Activated naive CD8-positive, alpha-beta T cell (primary cell): ENCODE results near the gene SCRN3.
A peak's percentile ranks its signal among the peaks of the same experiment; 100 is the strongest.

Source experiments
- H3K27ac Mint-ChIP-seq: one replicate; pipeline ENCODE4 v1.8.0; 2021; ENCODE audit warnings: mixed read lengths
- H3K27me3 Mint-ChIP-seq: one replicate; pipeline ENCODE4 v1.8.0; 2021; ENCODE audit warnings: mixed read lengths
- H3K36me3 Mint-ChIP-seq: one replicate; pipeline ENCODE4 v1.8.0; 2021; ENCODE audit warnings: mixed read lengths
- H3K4me1 Mint-ChIP-seq: one replicate; pipeline ENCODE4 v1.8.0; 2021; ENCODE audit warnings: low read depth, mixed read lengths
- H3K4me3 Mint-ChIP-seq: one replicate; pipeline ENCODE4 v1.8.0; 2021; ENCODE audit warnings: mild to moderate bottlenecking, mixed read lengths
- H3K9me3 Mint-ChIP-seq: one replicate; pipeline ENCODE4 v1.8.0; 2021; ENCODE audit warnings: low read depth, mixed read lengths

SCRN3 gene

GRCh38 chr2:174439950-174440349 is 44.4 kb downstream of the SCRN3 start:
- no peaks in the 10 kb centered on the region for H3K27me3 Mint-ChIP-seq

GRCh38 chr2:174442546-174443510 is 47.3 kb downstream of the SCRN3 start:
- H3K4me1 Mint-ChIP-seq: no peaks in the 10 kb centered on the region
- peaks cover 7% of the 10 kb centered on the region for H3K36me3 Mint-ChIP-seq
- peak overlapping the region; percentile 28 for H3K27ac Mint-ChIP-seq
- no peaks in the 10 kb centered on the region for H3K9me3 Mint-ChIP-seq
- H3K4me3 Mint-ChIP-seq: no peak overlapping the region
- H3K27me3 Mint-ChIP-seq: no peaks in the 10 kb centered on the region

More at GRCh38 chr2:174439950-174440349, 44.4 kb downstream of the SCRN3 start:
- no peak overlapping the region for H3K27ac Mint-ChIP-seq
- H3K36me3 Mint-ChIP-seq: peaks cover 6% of the 10 kb centered on the region
- no peaks in the 10 kb centered on the region for H3K9me3 Mint-ChIP-seq
- H3K4me1 Mint-ChIP-seq: no peaks in the 10 kb centered on the region
- no peak overlapping the region for H3K4me3 Mint-ChIP-seq

DNA sequence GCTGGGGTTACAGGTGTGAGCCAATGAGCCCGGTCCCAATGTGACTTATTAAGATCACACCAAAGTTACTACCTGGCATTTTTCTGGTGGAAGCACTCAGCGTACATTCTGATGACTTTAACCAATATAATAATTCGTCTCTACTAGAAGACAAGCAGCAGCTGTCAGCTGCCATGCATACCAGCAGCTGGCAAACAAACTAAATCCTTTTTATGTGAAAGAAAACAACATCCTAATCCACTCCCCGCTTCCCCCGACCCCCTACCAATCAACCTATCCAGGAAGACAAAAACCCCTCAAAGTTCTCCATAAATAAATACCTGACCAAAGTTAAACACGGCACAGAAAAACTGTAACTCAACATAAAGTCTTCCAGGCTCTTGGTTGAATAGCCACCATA is 49.2 kb downstream of the SCRN3 start:
- no peaks in the 10 kb centered on the region for H3K4me1 Mint-ChIP-seq
- no peaks in the 10 kb centered on the region for H3K27me3 Mint-ChIP-seq
- no peak overlapping the region for H3K4me3 Mint-ChIP-seq
- no peak overlapping the region for H3K27ac Mint-ChIP-seq
- no peaks in the 10 kb centered on the region for H3K9me3 Mint-ChIP-seq
- H3K36me3 Mint-ChIP-seq: peaks cover 11% of the 10 kb centered on the region

DNA sequence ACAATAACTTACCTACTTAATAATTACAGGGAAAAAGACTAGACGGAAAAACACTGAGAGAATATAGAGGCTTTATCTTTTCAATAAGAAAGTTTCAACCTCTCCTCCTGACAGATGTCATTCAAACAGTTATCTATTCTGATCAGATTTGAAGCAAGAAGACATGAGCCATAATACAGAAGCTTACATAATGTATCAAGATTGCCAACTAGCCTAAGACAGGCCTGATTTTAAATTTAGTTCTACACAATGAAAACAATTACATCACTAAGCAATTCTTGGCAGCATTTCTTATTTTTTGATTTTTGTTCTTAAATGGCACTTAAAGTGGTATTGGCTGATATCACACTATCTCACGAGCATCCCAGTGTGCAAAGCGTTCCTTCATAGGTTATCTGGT is 49.7 kb downstream of the SCRN3 start:
- H3K36me3 Mint-ChIP-seq: peaks cover 11% of the 10 kb centered on the region
- no peaks in the 10 kb centered on the region for H3K27me3 Mint-ChIP-seq
- H3K4me3 Mint-ChIP-seq: no peak overlapping the region
- H3K9me3 Mint-ChIP-seq: no peaks in the 10 kb centered on the region
- H3K4me1 Mint-ChIP-seq: peaks cover 4% of the 10 kb centered on the region
- no peak overlapping the region for H3K27ac Mint-ChIP-seq

DNA sequence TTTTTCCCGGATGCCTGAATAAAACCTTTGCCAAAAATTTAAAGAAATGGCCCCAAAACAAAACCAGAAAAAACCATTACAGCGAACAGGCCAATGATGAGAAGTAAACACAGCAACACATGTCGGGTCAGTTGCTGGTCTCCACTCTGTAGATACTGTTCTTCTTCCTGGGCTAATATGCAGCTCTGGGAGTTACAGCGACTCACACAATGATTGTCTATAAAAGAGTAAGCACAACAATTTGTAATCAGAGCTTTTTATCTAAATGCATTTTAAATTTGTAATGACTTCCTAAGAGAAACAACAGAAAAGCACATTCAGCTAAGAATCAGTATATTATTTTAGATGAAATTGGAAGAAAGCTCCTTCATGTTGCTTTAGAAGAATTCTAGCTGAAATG is 51.0 kb downstream of the SCRN3 start:
- Mint-ChIP-seq H3K4me1 (peaks cover 9% of the 10 kb centered on the region), H3K9me3 (no peaks in the 10 kb centered on the region), H3K36me3 (peaks cover 11% of the 10 kb centered on the region), H3K27me3 (no peaks in the 10 kb centered on the region), H3K27ac (no peak overlapping the region), H3K4me3 (no peak overlapping the region)

DNA sequence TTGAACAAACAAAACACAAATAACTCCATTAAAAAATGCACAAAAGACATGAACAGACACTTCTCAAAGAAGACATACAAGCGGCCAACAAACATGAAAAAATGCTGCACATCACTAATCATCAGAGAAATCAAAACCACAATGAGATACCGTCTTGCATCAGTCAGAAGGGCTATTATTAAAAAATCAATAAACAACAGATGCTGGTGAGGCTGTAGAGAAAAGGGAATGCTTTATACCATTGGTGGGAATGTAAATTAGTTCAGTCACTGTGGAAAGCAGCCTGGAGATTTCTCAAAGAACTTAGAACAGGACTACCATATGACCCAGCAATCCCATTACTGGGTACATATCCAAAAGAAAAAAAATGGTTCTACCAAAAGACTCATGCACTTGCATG is 53.5 kb downstream of the SCRN3 start:
- H3K27ac Mint-ChIP-seq: no peak overlapping the region
- no peak overlapping the region for H3K4me3 Mint-ChIP-seq
- no peaks in the 10 kb centered on the region for H3K27me3 Mint-ChIP-seq
- peaks cover 16% of the 10 kb centered on the region for H3K36me3 Mint-ChIP-seq
- no peaks in the 10 kb centered on the region for H3K9me3 Mint-ChIP-seq
- peaks cover 12% of the 10 kb centered on the region for H3K4me1 Mint-ChIP-seq

GRCh38 chr2:174450021-174450816 is 54.7 kb downstream of the SCRN3 start:
- Mint-ChIP-seq H3K9me3 (no peaks in the 10 kb centered on the region), H3K36me3 (peaks cover 12% of the 10 kb centered on the region), H3K4me3 (no peak overlapping the region), H3K27ac (peak overlapping the region; percentile 0), H3K27me3 (no peaks in the 10 kb centered on the region), H3K4me1 (peaks cover 12% of the 10 kb centered on the region)

GRCh38 chr2:174454566-174454965 is 59.0 kb downstream of the SCRN3 start:
- H3K27ac Mint-ChIP-seq: no peak overlapping the region
- no peaks in the 10 kb centered on the region for H3K9me3 Mint-ChIP-seq

DNA sequence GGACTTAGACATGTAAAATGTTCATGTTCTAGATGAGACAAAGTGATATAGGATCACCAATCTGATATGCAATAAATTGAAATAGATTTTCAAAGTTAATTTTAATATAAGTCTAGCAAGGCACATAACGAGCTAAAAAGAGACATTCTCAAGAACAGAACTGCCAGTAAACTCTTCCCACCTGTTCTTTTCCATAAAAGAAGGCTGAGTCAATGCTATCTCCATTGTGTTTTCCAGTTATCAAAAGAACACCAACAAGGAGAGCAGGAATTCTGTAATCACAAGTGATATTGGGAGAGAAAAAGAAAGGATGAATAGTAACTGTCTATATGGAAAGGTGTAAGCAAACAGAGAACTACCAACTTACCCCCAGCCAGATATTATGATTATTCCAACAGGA is 65.7 kb downstream of the SCRN3 start:
- peaks cover 3% of the 10 kb centered on the region for H3K36me3 Mint-ChIP-seq
- H3K27me3 Mint-ChIP-seq: no peaks in the 10 kb centered on the region
- no peak overlapping the region for H3K4me3 Mint-ChIP-seq
- H3K4me1 Mint-ChIP-seq: peaks cover 2% of the 10 kb centered on the region
- no peaks in the 10 kb centered on the region for H3K9me3 Mint-ChIP-seq
- H3K27ac Mint-ChIP-seq: no peak overlapping the region

More at GRCh38 chr2:174454566-174454965, 59.0 kb downstream of the SCRN3 start:
- Mint-ChIP-seq H3K36me3 (peaks cover 11% of the 10 kb centered on the region), H3K4me1 (peaks cover 12% of the 10 kb centered on the region), H3K4me3 (no peak overlapping the region), H3K27me3 (no peaks in the 10 kb centered on the region)

DNA sequence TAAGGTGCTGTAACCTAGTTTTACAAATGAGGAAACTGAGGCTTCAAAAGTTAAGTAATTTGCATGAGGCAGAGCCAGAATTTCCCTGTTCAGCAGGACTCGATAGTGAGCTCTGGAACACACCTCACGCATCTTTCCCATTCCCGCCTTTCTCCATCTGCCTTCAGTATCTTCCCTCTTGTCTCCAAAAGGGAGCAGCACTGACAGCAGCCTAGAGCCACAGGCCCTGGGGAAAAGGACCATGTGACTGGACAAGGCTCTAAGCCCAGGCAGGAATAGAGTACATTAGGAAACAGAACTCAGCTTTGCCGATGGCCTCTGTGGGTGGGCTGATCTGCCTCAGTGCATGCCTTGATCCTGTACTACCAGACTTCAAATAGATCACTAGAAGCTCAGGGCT is 69.8 kb downstream of the SCRN3 start:
- H3K27me3 Mint-ChIP-seq: no peaks in the 10 kb centered on the region
- H3K27ac Mint-ChIP-seq: no peak overlapping the region
- no peak overlapping the region for H3K4me3 Mint-ChIP-seq
- H3K36me3 Mint-ChIP-seq: peaks cover 2% of the 10 kb centered on the region
- H3K9me3 Mint-ChIP-seq: no peaks in the 10 kb centered on the region
- H3K4me1 Mint-ChIP-seq: peaks cover 2% of the 10 kb centered on the region

- H3K4me3 Mint-ChIP-seq: no peak overlapping the region
- peaks cover 6% of the 10 kb centered on the region for H3K36me3 Mint-ChIP-seq
- H3K27me3 Mint-ChIP-seq: no peaks in the 10 kb centered on the region
- H3K4me1 Mint-ChIP-seq: peaks cover 26% of the 10 kb centered on the region
- no peaks in the 10 kb centered on the region for H3K9me3 Mint-ChIP-seq
- H3K27ac Mint-ChIP-seq: peak overlapping the region; percentile 75
Observed at GRCh38 chr2:174473796-174474195, 78.3 kb downstream of the SCRN3 start.

DNA sequence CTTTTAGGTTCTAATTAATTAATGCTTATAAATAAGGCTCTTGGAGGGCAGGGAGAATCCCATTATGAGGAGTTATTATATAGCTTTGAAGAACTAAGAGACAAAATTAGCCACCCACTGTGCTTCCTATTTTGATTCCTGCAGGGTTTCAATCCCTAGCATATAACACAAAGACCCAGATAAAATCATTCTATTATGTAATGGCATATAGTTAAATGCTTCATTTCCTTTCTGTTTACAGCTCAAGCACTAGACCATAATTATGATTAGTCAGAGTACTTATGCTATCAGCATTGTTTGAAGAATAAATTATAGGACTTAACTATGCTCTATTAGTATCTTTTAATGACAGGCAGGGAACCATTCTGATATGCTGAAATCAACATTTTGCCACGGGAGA is 82.2 kb downstream of the SCRN3 start:
- Mint-ChIP-seq H3K27ac (no peak overlapping the region), H3K4me1 (peaks cover 41% of the 10 kb centered on the region), H3K36me3 (peaks cover 11% of the 10 kb centered on the region), H3K4me3 (no peak overlapping the region), H3K9me3 (no peaks in the 10 kb centered on the region), H3K27me3 (no peaks in the 10 kb centered on the region)
